Caco-2 (cell line): ENCODE results near the gene CLEC3B. TPM values are rescaled to one million over a fixed set of nuclear protein-coding genes. Genes with fewer than 3 reads are reported as not detected.

Experiments used
- Bru-seq: library from RNA; stranded (reverse); fragments of 400-500 nt; gene quantifications from one replicate; lab custom pipeline; 2021; lab: Mats Ljungman, UMichigan
- BruChase-seq, 2 experiments: library from RNA; stranded (reverse); fragments of 400-500 nt; gene quantifications; one replicate each; lab custom pipeline; 2021; lab: Mats Ljungman, UMichigan
- BruUV-seq: library from RNA; stranded (reverse); fragments of 400-500 nt; replicated peaks from 2 replicates; lab custom pipeline; 2021; lab: Mats Ljungman, UMichigan
- CTCF ChIA-PET: fragments of 300-600 bp; sonication (Branson Sonifier 250); formaldehyde crosslinking; loops from one replicate; lab custom pipeline; 2022; ENCODE audit warnings: antibody characterized with exemption; lab: Charles Lee
- POLR2A ChIA-PET: fragments of 300-600 bp; sonication (Branson Sonifier 250); formaldehyde crosslinking; loops from one replicate; lab custom pipeline; 2022; ENCODE audit warnings: antibody characterized with exemption; lab: Charles Lee
- DNase-seq, 2 experiments: peaks; one replicate each; pipeline versions ENCODE4 v3.0.0 to v3.0.0-alpha.2; 2020 to 2022
- H3K27me3 ChIP-seq: replicated peaks from 2 replicates; pipeline ENCODE4 v1.6.0; 2011; ENCODE audit warnings: low read length; ENCODE audit not compliant: control insufficient read depth, insufficient read depth
- H3K36me3 ChIP-seq: 2 replicates; pipeline ENCODE4 v1.5.1; 2011; ENCODE audit warnings: low read length; ENCODE audit not compliant: control insufficient read depth, insufficient read depth
- H3K4me1 ChIP-seq: fragments of 250-450 bp; sonication (Bioruptor Pico); 2 replicates; pipeline ENCODE4 v1.5.1; 2020; ENCODE audit warnings: mild to moderate bottlenecking
- H3K4me3 ChIP-seq: 2 replicates; pipeline ENCODE4 v1.5.1; 2011; ENCODE audit warnings: low read depth, mild to moderate bottlenecking, control low read depth, low read length
- H3K9me3 ChIP-seq: fragments of 250-450 bp; sonication (Bioruptor Pico); 2 replicates; pipeline ENCODE4 v1.5.1; 2020; ENCODE audit warnings: mild to moderate bottlenecking, moderate library complexity
- H3K27ac Mint-ChIP-seq: one replicate; pipeline ENCODE4 v1.8.0; 2022; ENCODE audit warnings: mixed read lengths; ENCODE audit not compliant: unreplicated experiment
- H3K27me3 Mint-ChIP-seq: one replicate; pipeline ENCODE4 v1.8.0; 2022; ENCODE audit warnings: mixed read lengths; ENCODE audit not compliant: insufficient read depth, unreplicated experiment
- H3K36me3 Mint-ChIP-seq: one replicate; pipeline ENCODE4 v1.8.0; 2022; ENCODE audit warnings: mild to moderate bottlenecking, mixed read lengths; ENCODE audit not compliant: insufficient read depth, unreplicated experiment
- H3K4me1 Mint-ChIP-seq: one replicate; pipeline ENCODE4 v1.8.0; 2022; ENCODE audit warnings: low read depth, mixed read lengths; ENCODE audit not compliant: unreplicated experiment
- H3K4me3 Mint-ChIP-seq: one replicate; pipeline ENCODE4 v1.8.0; 2022; ENCODE audit warnings: mild to moderate bottlenecking, moderate library complexity, mixed read lengths; ENCODE audit not compliant: unreplicated experiment
- H3K9me3 Mint-ChIP-seq: one replicate; pipeline ENCODE4 v1.8.0; 2022; ENCODE audit warnings: mixed read lengths; ENCODE audit not compliant: unreplicated experiment
- intact Hi-C: fragments of 100-400 bp; cut with micrococcal nuclease; formaldehyde crosslinking; loops from one replicate; pipeline ENCODE4 v1.10.0; 2022; ENCODE audit not compliant: unreplicated experiment
- long read RNA-seq: library from polyadenylated mRNA; stranded (forward); transcript quantifications from one replicate; pipeline ENCODE4 v2.0.0, GENCODE V29; 2022
- total RNA-seq: library from RNA; stranded (reverse); gene quantifications from 2 replicates; pipeline ENCODE4 v1.2.3, GENCODE V29; 2022
- TF ChIP-seq, protein P1 (sequence below), 2 experiments: fragments of 200-600 bp in 1 of 2; IDR thresholded peaks; 1 replicate in 1 of 2; 2 replicates in 1 of 2; pipeline versions ENCODE4 v1.5.1 to v1.8.0; 2011 to 2022; ENCODE audit warnings: antibody characterized with exemption in 1 of 2, control low read depth in 1 of 2, inconsistent platforms in 1 of 2, low read depth in 1 of 2, low read length in 1 of 2, mild to moderate bottlenecking in 1 of 2, moderate library complexity in 1 of 2; ENCODE audit not compliant: insufficient read depth in 1 of 2, severe bottlenecking in 1 of 2, unreplicated experiment in 1 of 2

Gene CLEC3B, protein sequence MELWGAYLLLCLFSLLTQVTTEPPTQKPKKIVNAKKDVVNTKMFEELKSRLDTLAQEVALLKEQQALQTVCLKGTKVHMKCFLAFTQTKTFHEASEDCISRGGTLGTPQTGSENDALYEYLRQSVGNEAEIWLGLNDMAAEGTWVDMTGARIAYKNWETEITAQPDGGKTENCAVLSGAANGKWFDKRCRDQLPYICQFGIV
- 1.1 TPM in 1 of 2 replicates, not detected in the other for total RNA-seq
- percentile 35 among the genes with signal in this experiment for Bru-seq, nascent RNA
- percentile 42 among the genes with signal in this experiment for BruChase-seq, experiment 1, labeled RNA remaining after a 2-hour chase
- BruChase-seq, experiment 2, labeled RNA remaining after a 6-hour chase, result percentile 38 among the genes with signal in this experiment
- long read RNA-seq, result 0 reads

DNA sequence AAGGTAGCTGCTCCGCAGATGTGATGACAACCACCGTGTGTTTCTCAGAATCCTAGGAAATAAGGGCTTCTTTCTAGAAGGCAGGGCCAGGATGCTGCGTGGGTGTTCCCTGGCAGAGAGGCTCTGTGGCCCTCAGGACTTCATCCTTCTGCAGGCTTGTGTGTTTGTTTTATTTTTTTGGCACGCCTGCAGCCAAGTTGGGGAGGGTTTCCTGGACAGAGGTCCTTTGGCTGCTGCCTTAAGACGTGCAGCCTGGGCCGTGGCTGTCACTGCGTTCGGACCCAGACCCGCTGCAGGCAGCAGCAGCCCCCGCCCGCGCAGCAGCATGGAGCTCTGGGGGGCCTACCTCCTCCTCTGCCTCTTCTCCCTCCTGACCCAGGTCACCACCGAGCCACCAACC is at the start of gene CLEC3B:
TSS of gene CLEC3B (plus strand) at position 266 of the 400 bp plus-strand sequence. CDS start at position 326, 60 bp downstream.
- no peaks in the 10 kb centered on the region for H3K9me3 Mint-ChIP-seq
- no peak for DNase-seq
- H3K9me3 ChIP-seq, result no peaks in the 10 kb centered on the region
- CTCF ChIA-PET, result interaction anchor here (0.6 kb wide), 1 partner anchor 609 kb away, joined by 6 read pairs; no protein-coding TSS in a partner anchor
- no peak within 1 kb of the TSS for H3K4me3 Mint-ChIP-seq
- H3K36me3 ChIP-seq, result no peaks in the 10 kb centered on the region
- TF ChIP-seq, protein P1, sequence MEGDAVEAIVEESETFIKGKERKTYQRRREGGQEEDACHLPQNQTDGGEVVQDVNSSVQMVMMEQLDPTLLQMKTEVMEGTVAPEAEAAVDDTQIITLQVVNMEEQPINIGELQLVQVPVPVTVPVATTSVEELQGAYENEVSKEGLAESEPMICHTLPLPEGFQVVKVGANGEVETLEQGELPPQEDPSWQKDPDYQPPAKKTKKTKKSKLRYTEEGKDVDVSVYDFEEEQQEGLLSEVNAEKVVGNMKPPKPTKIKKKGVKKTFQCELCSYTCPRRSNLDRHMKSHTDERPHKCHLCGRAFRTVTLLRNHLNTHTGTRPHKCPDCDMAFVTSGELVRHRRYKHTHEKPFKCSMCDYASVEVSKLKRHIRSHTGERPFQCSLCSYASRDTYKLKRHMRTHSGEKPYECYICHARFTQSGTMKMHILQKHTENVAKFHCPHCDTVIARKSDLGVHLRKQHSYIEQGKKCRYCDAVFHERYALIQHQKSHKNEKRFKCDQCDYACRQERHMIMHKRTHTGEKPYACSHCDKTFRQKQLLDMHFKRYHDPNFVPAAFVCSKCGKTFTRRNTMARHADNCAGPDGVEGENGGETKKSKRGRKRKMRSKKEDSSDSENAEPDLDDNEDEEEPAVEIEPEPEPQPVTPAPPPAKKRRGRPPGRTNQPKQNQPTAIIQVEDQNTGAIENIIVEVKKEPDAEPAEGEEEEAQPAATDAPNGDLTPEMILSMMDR (IDR thresholded peaks at IDR 0.05; ENCODE audit: insufficient read depth in 1 of 2, low read depth in 1 of 2, low read length in 1 of 2, severe bottlenecking in 1 of 2, unreplicated experiment in 1 of 2), result no peak
- POLR2A ChIA-PET, result no interaction called here
- no peaks in the 10 kb centered on the region for H3K27me3 ChIP-seq
- peaks cover 4% of the 10 kb centered on the region for H3K4me1 Mint-ChIP-seq
- intact Hi-C loops, result no loop called here
- no peaks in the 10 kb centered on the region for H3K27me3 Mint-ChIP-seq
- no peak within 1 kb of the TSS for H3K4me3 ChIP-seq
- no TSS peak for BruUV-seq
- H3K27ac Mint-ChIP-seq, result peak within 1 kb of the TSS; percentile 59
- H3K4me1 ChIP-seq, result no peaks in the 10 kb centered on the region
- no peaks in the 10 kb centered on the region for H3K36me3 Mint-ChIP-seq

DNA sequence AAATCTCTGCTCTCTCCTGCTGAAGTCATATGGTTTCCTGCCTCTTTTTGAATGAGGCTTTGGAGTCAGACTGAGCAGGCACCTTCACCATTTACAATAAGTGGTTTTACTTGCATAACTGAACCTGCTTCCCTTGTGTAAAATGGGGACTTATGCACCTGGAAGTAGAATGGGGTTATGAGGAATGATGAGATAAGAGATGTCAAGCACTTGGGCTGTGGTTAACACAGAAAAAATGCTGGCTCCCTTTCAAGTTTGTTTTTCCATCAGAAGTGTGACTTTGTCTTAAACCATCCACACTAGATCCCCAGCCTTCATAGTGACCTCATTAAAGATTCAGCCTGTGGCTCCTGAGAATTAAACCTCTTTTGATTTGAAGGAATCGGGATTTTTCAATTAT is 44.9 kb upstream of the CLEC3B start:
- H3K36me3 Mint-ChIP-seq, result peaks cover 14% of the 10 kb centered on the region
- intact Hi-C loops, result no loop called here
- BruUV-seq, result no TSS peak

DNA sequence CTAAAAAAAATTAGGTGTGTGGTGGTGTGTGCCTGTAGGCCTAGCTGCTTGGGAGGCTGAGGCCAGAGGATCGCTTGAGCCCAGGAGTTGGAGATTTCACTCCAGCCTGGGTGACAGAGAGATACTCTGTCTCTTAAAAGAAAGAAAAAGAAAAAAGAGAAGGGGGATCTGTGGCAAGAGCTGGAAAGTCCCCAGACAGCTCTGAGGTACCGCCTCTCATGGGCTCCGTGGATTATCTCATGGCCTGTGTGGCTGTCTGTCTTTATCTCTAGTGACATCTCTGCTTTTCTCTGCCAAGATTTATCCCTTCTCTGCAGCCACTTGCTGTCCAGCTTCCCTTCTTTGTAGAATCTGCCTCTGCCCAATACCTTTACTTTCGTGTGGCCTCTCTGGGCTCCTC is 44.4 kb upstream of the CLEC3B start:
- CTCF ChIA-PET, result no interaction called here
- Mint-ChIP-seq H3K4me3 (no peak overlapping the region), H3K27me3 (no peaks in the 10 kb centered on the region), H3K27ac (peak overlapping the region; percentile 29), H3K36me3 (peaks cover 10% of the 10 kb centered on the region), H3K9me3 (no peaks in the 10 kb centered on the region), H3K4me1 (peaks cover 11% of the 10 kb centered on the region)
- H3K27me3 ChIP-seq, result no peaks in the 10 kb centered on the region
- intact Hi-C loops, result no loop called here
- DNase-seq, result no peak
- no peaks in the 10 kb centered on the region for H3K9me3 ChIP-seq
- TF ChIP-seq, protein P1 (IDR thresholded peaks at IDR 0.05; ENCODE audit: insufficient read depth in 1 of 2, low read depth in 1 of 2, low read length in 1 of 2, severe bottlenecking in 1 of 2, unreplicated experiment in 1 of 2), result no peak
- POLR2A ChIA-PET, result no interaction called here
- H3K4me3 ChIP-seq, result no peak overlapping the region
- BruUV-seq, result no TSS peak
- no peaks in the 10 kb centered on the region for H3K36me3 ChIP-seq
- peaks cover 14% of the 10 kb centered on the region; the same call in 1 of the 2 replicates for H3K4me1 ChIP-seq

More for the DNA sequence above, 44.9 kb upstream of the CLEC3B start:
- no peaks in the 10 kb centered on the region for H3K9me3 ChIP-seq
- ChIA-PET CTCF (no interaction called here), POLR2A (no interaction called here)
- TF ChIP-seq, protein P1 (IDR thresholded peaks at IDR 0.05; ENCODE audit: insufficient read depth in 1 of 2, low read depth in 1 of 2, low read length in 1 of 2, severe bottlenecking in 1 of 2, unreplicated experiment in 1 of 2), result no peak
- H3K4me3 ChIP-seq, result no peak overlapping the region
- H3K27me3 ChIP-seq, result no peaks in the 10 kb centered on the region
- Mint-ChIP-seq H3K27me3 (no peaks in the 10 kb centered on the region), H3K4me3 (no peak overlapping the region), H3K4me1 (peaks cover 11% of the 10 kb centered on the region), H3K27ac (no peak overlapping the region), H3K9me3 (no peaks in the 10 kb centered on the region)
- no peak for DNase-seq
- H3K36me3 ChIP-seq, result no peaks in the 10 kb centered on the region
- H3K4me1 ChIP-seq, result peaks cover 14% of the 10 kb centered on the region; the same call in 1 of the 2 replicates
